22Rv1 (cell line): Measurements from ENCODE around the gene CFAP46.

Experiments used
- CTCF ChIP-seq: fragments of 450-650 bp; IDR thresholded peaks from 2 replicates; pipeline ENCODE4 v1.5.1; 2017; ENCODE audit warnings: mild to moderate bottlenecking
- ZFX ChIP-seq: fragments of 450-650 bp; IDR thresholded peaks from 2 replicates; pipeline ENCODE4 v1.6.1; 2017; ENCODE audit warnings: antibody characterized with exemption, borderline replicate concordance

- TF ChIP-seq CTCF = no peak
- no peak for TF ChIP-seq ZFX
Measured at GRCh38 chr10:132946806-132947546, 4.6 kb upstream of the CFAP46 start.
